Measurements from ENCODE around the gene PSME1. TPM values are rescaled to one million over a fixed set of nuclear protein-coding genes. Genes with fewer than 3 reads are reported as not detected.

The PSME1 gene
- total RNA-seq, 2 experiments from 2014 or later, result 334 to 335 TPM

DNA sequence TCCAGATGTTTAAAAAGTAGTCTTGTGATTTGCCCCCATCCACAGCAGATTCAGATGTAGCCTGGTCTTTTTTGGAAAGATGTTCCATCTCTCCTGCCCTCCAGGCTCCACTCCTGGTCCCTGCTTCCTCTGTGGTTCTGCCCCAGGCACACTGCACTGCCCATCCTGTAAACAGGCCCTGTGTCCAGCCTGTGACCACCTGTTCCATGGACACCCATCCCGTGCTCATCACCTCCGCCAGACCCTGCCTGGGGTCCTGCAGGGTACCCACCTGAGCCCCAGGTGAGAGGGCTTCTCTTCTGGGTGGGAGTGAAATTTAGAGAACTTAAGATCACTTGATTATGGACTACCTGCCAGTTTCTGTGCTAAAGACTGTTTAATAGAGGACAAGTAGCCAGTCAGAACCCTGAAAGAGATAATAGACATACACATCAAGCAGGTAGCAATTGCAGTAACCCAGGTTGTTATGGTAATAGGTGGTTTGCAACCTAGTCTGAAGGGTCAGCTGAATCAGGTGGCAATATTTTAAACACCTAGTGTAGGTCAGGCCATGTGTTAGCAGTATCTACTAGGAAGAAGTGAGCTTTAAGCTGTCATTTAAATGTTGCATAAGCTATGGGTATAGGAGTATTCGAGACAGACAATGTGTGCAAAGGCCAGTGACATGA lies 13.4 kb downstream of the PSME1 start:
- POLR2A ChIA-PET, result interaction anchor here (1.2 kb wide), 1 partner anchor 8 kb away, joined by 3 read pairs; the partner anchor contains the start of gene EMC9
- CTCF ChIA-PET, result interaction anchor here (1.4 to 2.7 kb wide), 2 partner anchors 11 to 24 kb away, joined by 3 to 24 read pairs; partner anchors contain the start of gene IRF9

- POLR2A ChIA-PET, result interaction anchor here (0.8 to 1.2 kb wide), 2 partner anchors 9 to 51 kb away, joined by 3 read pairs; partner anchors contain the start of gene EMC9
- CTCF ChIA-PET, result interaction anchor here (1.4 kb wide), 1 partner anchor 24 kb away, joined by 3 read pairs; no protein-coding TSS in a partner anchor
Measured at GRCh38 chr14:24150061-24150460, 14.1 kb downstream of the PSME1 start.

DNA sequence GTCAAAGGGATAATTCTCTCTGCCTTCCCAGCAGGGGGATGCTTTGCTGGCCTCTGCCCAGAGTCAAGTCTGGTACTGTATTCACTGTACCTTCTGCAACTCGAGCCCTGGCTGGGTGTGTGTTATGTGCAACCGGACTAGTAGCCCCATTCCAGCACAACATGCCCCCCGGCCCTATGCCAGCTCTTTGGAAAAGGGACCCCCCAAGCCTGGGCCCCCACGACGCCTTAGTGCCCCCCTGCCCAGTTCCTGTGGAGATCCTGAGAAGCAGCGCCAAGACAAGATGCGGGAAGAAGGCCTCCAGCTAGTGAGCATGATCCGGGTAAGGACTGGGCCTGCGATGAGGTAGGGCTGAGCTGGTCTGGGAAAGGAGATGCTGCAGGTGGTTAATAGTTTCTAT lies 14.6 kb downstream of the PSME1 start:
- POLR2A ChIA-PET, result interaction anchor here (0.8 to 1.2 kb wide), 2 partner anchors 9 to 51 kb away, joined by 3 read pairs; partner anchors contain the start of gene EMC9
- CTCF ChIA-PET, result interaction anchor here (1.4 to 1.8 kb wide), 2 partner anchors 10 to 23 kb away, joined by 3 to 17 read pairs; partner anchors contain the start of gene IRF9

GRCh38 chr14:24150993-24151392 lies 15.0 kb downstream of the PSME1 start:
- ChIA-PET CTCF (interaction anchor here (1.8 kb wide), 1 partner anchor 10 kb away, joined by 17 read pairs; the partner anchor contains the start of gene IRF9), POLR2A (interaction anchor here (0.8 kb wide), 1 partner anchor 50 kb away, joined by 3 read pairs; no protein-coding TSS in a partner anchor)

DNA sequence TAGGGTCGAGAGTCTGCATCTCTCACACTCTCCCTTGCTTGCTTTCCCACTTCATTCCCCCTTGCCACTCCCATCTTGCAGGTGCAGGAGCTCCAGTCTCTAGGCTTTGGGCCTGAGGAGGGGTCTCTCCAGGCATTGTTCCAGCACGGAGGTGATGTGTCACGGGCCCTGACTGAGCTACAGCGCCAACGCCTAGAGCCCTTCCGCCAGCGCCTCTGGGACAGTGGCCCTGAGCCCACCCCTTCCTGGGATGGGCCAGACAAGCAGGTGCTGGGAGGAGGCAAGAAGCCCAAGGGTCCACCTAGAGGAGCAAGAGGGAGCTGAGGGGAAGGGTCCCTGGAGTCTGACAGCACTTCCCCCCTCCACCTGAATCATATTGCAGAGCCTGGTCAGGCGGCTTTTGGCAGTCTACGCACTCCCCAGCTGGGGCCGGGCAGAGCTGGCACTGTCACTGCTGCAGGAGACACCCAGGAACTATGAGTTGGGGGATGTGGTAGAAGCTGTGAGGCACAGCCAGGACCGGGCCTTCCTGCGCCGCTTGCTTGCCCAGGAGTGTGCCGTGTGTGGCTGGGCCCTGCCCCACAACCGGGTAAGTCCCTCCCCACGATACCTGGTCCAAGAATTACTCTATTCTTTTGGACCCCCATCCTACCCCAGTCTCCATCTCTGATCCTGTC lies 15.5 kb downstream of the PSME1 start:
- CTCF ChIA-PET, result interaction anchor here (0.6 to 1.8 kb wide), 2 partner anchors 9 to 42 kb away, joined by 3 to 17 read pairs; partner anchors contain the start of gene IRF9
- POLR2A ChIA-PET, result interaction anchor here (0.6 kb wide), 1 partner anchor 21 kb away, joined by 3 read pairs; the partner anchor contains the start of gene FITM1

- ChIA-PET POLR2A (no interaction called here), CTCF (interaction anchor here (1.1 kb wide), 1 partner anchor 9 kb away, joined by 3 read pairs; the partner anchor contains the start of gene PSME2)
Measured at GRCh38 chr14:24155100-24155499, 19.1 kb downstream of the PSME1 start.

- POLR2A ChIA-PET, result interaction anchor here (0.6 kb wide), 1 partner anchor 13 kb away, joined by 6 read pairs; no protein-coding TSS in a partner anchor
- CTCF ChIA-PET, result interaction anchor here (0.5 to 0.6 kb wide), 2 partner anchors 13 to 20 kb away, joined by 3 to 6 read pairs; no protein-coding TSS in a partner anchor
Measured at GRCh38 chr14:24156840-24157239, 20.8 kb downstream of the PSME1 start.

DNA sequence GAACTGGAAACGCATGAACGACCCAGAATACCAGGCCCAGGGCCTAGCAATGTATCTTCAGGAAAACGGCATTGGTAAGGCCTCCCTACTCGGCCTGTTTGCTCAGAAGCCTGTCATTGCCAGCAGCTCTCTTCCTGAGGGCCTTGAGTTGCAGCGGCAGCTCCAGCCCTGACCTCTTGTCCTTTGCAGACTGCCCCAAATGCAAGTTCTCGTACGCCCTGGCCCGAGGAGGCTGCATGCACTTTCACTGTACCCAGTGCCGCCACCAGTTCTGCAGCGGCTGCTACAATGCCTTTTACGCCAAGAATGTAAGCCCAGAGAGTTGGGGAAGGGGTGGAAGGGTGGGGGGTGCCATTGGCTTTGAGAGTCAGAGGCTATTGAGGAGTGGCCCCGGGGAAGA lies 21.3 kb downstream of the PSME1 start:
- CTCF ChIA-PET, result no interaction called here
- POLR2A ChIA-PET, result interaction anchor here (0.6 kb wide), 1 partner anchor 12 kb away, joined by 6 read pairs; no protein-coding TSS in a partner anchor

GRCh38 chr14:24159777-24160498 lies 23.9 kb downstream of the PSME1 start:
- POLR2A ChIA-PET, result interaction anchor here (0.6 to 3.4 kb wide), 7 partner anchors 13 to 86 kb away, joined by 3 to 19 read pairs (median 10); partner anchors contain the start of genes DCAF11, EMC9, NRL and PSME1
- CTCF ChIA-PET, result interaction anchor here (0.7 to 3.5 kb wide), 17 partner anchors 9 to 152 kb away, joined by 3 to 34 read pairs (median 9); partner anchors contain the start of genes DCAF11, NRL, PCK2 and PSME1

DNA sequence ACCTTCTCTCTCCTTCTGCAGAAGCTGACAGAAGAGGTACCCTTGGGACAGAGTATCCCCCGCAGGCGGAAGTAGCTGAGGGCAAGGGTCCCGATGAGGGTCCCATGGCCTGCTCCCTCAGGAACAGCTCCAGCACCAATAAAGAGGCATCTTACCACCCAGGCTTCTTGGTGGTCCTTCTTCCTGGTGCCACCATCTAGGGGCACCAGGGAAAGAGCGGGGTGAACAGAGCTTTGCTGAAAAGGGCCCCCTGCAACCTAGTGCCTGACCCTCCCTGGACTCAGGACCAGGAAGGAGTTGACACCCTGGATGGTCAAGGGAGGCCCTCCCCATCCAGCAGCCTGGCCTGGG lies 24.5 kb downstream of the PSME1 start:
- CTCF ChIA-PET, result interaction anchor here (0.7 to 3.5 kb wide), 27 partner anchors 9 to 152 kb away, joined by 3 to 34 read pairs (median 5); partner anchors contain the start of genes DCAF11, EMC9, GMPR2 and IPO4

GRCh38 chr14:24160850-24161804 lies 25.1 kb downstream of the PSME1 start, which contains the start of gene IRF9:
TSS of gene IRF9 (plus strand) at chr14:24161265. CDS start at chr14:24162145, 880 bp downstream.
- ChIA-PET POLR2A (interaction anchor here (0.9 to 3.4 kb wide), 12 partner anchors 9 to 53 kb away, joined by 3 to 19 read pairs (median 8); partner anchors contain the start of genes CHMP4A, DCAF11, EMC9 and IPO4), CTCF (interaction anchor here (0.6 to 3.5 kb wide), 34 partner anchors 9 to 184 kb away, joined by 3 to 34 read pairs (median 5); partner anchors contain the start of genes CHMP4A, DCAF11, EMC9 and GMPR2)

More for the DNA sequence above, 24.5 kb downstream of the PSME1 start:
- POLR2A ChIA-PET, result interaction anchor here (0.6 to 3.4 kb wide), 12 partner anchors 8 to 85 kb away, joined by 3 to 19 read pairs (median 9); partner anchors contain the start of genes CHMP4A, DCAF11, EMC9 and IPO4

DNA sequence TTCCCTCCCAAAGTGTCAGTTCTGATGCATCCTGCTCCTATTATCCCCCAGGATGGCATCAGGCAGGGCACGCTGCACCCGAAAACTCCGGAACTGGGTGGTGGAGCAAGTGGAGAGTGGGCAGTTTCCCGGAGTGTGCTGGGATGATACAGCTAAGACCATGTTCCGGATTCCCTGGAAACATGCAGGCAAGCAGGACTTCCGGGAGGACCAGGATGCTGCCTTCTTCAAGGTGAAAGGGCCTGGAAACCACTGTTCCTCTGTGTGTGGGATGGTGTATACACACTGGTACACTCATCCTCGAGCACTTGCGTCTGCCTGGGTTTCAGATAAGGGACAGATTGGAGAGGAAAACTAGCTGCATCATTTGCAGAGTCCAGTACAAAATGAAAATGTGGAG lies 26.1 kb downstream of the PSME1 start:
- POLR2A ChIA-PET, result interaction anchor here (0.6 to 3.4 kb wide), 6 partner anchors 11 to 52 kb away, joined by 3 to 19 read pairs (median 9); partner anchors contain the start of genes CHMP4A, IPO4, PSME1 and REC8
- CTCF ChIA-PET, result interaction anchor here (0.7 to 3.5 kb wide), 14 partner anchors 11 to 136 kb away, joined by 3 to 34 read pairs (median 6); partner anchors contain the start of genes EMC9, PCK2, PSME1 and RNF31

DNA sequence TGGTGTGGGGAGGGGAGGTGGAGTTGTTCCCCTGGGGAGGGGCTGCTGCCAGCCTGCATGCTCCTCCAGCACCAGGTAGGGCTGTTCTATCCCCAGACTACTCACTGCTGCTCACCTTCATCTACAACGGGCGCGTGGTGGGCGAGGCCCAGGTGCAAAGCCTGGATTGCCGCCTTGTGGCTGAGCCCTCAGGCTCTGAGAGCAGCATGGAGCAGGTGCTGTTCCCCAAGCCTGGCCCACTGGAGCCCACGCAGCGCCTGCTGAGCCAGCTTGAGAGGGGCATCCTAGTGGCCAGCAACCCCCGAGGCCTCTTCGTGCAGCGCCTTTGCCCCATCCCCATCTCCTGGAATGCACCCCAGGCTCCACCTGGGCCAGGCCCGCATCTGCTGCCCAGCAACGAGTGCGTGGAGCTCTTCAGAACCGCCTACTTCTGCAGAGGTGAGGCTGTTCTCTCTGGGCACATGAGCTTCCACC lies 28.6 kb downstream of the PSME1 start:
- ChIA-PET POLR2A (interaction anchor here (1.7 kb wide), 1 partner anchor 16 kb away, joined by 5 read pairs; no protein-coding TSS in a partner anchor), CTCF (interaction anchor here (1.1 to 1.6 kb wide), 3 partner anchors 11 to 74 kb away, joined by 3 read pairs; no protein-coding TSS in a partner anchor)

- ChIA-PET POLR2A (interaction anchor here (1.0 kb wide), 1 partner anchor 14 kb away, joined by 3 read pairs; no protein-coding TSS in a partner anchor), CTCF (interaction anchor here (1.1 to 1.6 kb wide), 2 partner anchors 14 to 76 kb away, joined by 3 read pairs; no protein-coding TSS in a partner anchor)
Measured at GRCh38 chr14:24165785-24166184, 29.8 kb downstream of the PSME1 start.

DNA sequence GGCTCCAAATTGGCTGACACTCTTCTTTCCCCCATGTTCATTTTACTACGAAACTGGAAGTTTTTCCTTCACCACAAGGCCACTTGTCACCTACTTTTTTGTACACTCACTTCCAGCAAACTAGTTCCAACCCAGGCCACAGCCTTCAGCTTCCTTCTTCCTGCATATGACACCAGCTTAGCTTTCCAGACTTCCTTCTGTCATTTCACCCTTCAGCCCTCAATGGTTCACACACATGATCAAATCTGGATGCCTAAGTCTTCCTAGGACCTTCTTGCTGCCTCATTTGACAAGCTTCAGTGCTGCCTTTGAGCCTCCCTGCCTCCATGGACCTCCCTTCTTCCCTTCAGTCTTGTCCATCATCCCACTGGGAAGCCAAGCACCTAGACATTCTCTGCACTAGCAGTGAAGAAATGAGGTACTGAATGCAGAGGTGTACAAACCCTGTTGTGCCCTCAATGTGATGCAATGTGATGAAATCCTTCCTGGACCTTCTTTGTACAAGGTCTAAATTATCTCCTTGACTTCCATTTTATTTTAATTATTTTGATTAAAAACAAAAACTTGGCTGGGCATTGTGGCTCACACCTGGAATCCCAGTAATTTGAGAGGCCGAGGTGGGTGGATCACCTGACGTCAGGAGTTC lies 31.6 kb downstream of the PSME1 start:
- ChIA-PET CTCF (no interaction called here), POLR2A (no interaction called here)

Measured in activated CD8-positive, alpha-beta memory T cell treated with anti-CD3 and anti-CD28 coated beads for 36 hours (primary cell).